ENCODE data around the gene ACP4.
"Not testable (repeated sequence)": the region's sequence is repeated elsewhere in the genome, so short reads cannot be mapped to it uniquely, and the experiment has no call there.

ACP4 gene

DNA sequence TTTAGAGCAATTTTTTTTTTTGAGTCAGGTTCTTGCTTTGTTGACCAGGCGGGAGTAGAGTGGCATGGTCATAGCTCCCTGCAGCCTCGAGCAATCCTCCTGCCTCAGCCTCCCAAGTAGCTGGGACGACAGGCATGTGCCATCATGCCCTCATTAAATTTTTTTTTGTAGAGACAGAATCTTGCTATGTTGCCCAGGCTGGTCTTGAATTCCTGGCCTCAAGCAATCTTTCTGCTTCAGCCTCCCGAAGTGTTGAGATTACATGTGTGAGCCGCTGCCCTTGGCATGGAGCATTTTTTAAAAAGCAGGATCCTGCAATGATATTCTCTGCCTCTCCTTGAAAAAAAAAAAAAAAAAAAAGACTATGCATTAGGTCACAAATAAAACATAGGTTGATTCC lies 14.1 kb upstream of the ACP4 start:
- DNase-seq (ENCODE audit: low read depth), result no peak

DNA sequence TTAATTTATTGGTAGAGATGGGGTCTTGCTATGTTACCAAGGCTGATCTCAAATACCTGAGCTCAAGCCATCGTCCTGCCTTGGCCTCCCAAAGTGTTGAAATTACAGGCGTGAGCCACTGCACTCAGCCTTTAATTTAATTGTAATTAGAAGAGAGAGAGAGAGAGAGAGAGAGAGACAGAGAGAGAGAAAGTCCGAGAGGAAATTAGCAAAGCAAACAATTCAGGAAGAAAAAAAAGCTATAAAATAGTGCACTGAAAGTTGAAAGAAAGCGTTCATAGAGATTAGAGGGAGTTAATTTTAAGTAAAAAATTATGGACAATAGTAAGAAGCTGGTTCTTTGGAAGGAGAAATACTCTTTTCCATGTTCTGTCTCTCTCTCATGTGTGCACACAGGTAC lies 13.0 kb upstream of the ACP4 start:
- no peak for DNase-seq (ENCODE audit: low read depth)

DNA sequence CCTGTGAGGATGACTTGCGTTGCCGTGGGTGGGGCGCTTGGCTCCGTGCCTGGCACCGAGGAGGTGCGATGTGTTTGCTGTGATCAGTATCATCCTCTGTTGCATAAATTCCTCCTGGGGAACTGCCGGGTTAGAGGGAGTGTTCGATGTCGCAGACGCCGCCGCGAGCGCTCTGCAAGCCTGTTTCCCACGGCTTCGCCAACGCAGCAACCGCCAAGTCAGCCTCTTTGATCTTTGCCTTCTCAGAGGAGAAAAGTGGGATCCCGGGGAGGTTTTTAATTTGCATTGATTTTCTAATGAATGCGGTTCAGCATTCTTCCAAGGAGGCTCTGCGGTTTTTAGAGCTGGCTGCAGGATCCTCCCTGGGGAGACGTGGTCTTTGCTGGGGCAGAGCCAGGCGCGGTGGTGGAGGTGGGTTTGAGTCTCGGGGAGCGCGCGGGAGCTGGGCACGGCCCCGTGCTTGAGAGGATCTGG lies 12.3 kb upstream of the ACP4 start:
- no peak for DNase-seq (ENCODE audit: low read depth)

- DNase-seq (ENCODE audit: low read depth), result no peak
Observed at GRCh38 chr19:50778906-50779430, 11.2 kb upstream of the ACP4 start.

DNA sequence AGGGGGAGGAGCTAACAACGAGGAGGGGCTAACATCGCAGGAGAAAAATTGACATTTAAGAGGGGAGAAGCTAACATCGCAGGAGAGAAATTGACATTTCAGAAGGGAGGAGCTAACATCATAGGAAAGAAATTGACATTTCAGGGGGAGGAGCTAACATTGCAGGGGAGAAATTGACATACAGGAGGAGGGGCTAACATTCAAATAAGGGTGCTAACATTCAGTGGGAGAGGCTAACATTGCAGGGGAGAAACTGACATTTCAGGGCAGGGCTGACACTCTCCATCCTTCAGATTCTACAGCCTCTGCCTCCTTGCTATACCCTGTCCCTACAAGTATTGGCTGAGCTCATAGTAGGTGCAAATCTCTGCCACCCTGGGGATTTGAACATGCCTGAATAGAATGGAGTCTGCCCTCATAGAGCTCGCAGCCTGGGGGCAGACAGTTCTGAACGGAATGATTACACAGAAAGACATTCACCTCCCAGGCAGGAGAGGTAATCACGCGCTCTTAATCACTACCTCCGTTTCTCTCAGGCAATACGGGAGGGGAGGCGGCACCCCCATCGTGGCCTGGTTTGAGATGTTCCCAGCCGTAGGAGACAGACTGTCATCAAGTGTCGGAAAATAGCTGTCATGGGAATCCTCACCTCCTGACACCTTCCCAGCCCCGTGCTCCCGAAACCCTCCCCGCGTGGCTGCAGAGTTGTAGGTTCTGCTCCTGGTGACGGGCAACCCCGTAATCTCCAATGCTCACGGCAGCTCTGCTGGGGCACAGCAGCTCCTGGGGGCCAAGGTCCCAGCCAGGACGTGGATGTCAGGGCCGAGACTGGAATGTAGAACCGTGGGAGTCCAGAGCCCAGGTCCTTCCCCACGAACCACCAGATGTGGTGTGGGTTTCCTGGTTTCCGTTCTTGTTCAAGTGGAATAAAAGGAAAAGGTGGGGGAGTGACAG lies 10.4 kb upstream of the ACP4 start:
- DNase-seq (ENCODE audit: low read depth), result no peak

DNA sequence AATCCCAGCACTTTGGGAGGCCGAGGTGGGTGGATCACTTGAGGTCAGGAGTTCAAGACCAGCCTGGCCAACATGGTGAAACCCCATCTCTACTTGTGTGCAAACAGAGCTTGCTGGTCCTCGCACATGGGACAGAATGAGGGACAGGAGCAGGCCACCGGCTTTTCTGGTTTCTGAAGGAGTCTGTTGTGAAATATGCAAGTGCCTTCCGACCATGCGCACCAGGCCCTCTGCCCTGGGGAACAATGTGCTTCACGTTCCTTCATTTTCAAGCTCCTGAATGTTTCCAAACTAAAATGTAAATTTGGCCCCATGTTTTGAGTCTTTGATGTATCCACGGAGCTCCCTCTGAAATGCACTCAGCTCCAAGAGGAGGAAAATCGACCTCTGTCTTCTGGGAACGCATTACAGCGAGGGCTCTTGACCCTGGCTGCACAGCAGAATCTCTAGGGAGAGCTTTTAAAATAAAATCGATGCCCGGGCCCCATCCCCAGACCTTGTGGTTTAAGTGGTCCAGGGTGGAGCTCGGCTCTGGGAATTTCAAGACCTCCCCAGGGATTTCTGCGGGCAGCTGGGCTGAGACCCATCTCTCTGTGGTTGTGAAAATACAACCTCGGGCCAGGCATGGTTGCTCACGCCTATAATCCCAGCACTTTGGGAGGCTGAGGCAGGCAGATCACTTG lies 9.3 kb upstream of the ACP4 start:
- no peak for DNase-seq (ENCODE audit: low read depth)

DNA sequence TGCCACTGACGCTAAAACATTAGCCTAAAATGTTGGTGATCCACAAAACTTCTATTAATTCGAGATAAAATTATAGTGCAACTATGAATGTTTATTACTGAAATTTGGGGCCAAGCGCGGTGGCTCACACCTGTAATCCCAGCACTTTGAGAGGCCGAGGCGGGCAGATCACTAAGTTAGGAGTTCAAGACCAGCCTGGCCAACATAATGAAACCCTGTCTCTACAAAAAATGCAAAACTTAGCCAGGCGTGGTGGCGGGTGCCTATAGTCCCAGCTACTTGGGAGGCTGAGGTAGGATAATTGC lies 6.4 kb upstream of the ACP4 start:
- not testable (repeated sequence) for DNase-seq (ENCODE audit: low read depth)

DNA sequence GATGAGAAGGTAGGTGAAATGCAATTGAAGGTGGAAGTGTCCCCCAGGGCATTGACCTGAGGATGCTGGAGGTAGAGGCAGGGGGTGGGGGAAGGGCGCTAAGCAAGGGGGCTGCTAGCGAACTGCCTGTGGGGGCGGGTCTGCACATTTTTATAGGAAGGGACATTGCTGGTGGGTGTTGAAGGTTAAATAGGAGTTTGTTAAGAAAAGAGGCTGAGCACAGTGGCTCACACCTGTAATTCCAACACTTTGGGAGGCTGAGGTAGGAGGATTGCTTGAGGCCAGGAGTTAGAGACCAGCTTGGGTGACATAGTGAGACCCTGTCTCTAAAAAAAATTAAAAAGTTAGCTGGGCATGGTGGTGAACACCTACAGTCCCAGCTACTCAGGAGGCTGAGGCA lies 5.5 kb upstream of the ACP4 start:
- DNase-seq (ENCODE audit: low read depth), result no peak

GRCh38 chr19:50785329-50785728 lies 4.9 kb upstream of the ACP4 start:
- DNase-seq (ENCODE audit: low read depth), result no peak

- DNase-seq (ENCODE audit: low read depth), result no peak
Observed at GRCh38 chr19:50790922-50791467, 780 bp downstream of the ACP4 start.

GRCh38 chr19:50791594-50792271 lies 1.5 kb downstream of the ACP4 start:
- DNase-seq (ENCODE audit: low read depth), result no peak

- DNase-seq (ENCODE audit: low read depth), result no peak
Observed at GRCh38 chr19:50792272-50793250, 2.3 kb downstream of the ACP4 start.

DNA sequence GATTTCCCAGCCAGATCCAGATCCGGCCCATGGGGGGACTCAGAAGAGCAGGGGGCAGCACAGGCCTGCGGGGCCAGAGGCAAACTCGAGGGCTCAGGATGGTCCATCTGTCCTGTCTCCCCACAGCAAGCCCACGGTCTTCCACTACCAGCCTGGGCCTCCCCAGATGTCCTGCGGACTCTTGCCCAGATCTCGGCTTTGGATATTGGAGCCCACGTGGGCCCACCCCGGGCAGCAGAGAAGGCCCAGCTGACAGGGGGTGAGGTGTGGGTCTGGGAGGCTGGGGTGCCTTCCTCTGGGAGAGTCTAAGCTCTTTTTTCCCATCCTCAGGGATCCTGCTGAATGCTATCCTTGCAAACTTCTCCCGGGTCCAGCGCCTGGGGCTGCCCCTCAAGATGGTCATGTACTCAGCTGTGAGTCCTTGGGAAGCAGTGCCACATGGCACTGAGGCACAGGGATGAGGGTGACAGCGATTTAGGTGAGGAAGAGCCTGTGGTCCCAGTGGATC lies 3.4 kb downstream of the ACP4 start:
- DNase-seq (ENCODE audit: low read depth), result no peak

DNA sequence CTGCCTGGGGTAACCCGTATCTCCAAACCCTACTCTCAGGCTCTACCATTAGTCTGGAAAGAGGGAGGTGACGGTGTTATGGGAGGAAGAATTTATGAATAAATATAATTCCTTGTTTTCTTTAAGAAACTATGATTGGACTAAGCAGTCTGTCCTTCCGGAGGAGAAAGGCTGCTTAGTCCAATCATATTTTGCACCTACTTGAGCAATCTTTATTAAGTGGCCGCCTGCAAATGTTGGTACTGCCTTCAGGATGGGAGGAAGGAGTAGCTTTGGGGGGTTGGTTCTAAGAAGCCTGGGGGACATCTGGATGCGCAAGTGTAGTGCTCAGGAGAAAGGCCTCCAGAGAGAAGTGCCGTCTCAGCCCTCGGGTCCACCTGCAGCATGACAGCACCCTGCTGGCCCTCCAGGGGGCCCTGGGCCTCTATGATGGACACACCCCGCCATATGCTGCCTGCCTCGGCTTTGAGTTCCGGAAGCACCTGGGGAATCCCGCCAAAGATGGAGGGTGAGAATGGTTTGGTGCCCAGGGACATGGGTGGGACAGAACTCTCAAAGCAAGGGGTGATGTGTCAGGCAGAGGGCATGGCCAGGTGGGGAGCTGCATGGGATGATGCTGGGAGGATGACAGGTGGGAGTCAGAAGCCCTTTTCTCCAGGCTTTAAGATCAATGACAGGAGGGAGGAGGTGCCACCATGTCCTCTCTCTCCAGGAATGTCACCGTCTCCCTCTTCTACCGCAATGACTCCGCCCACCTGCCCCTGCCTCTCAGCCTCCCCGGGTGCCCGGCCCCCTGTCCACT lies 4.1 kb downstream of the ACP4 start:
- no peak for DNase-seq (ENCODE audit: low read depth)

DNA sequence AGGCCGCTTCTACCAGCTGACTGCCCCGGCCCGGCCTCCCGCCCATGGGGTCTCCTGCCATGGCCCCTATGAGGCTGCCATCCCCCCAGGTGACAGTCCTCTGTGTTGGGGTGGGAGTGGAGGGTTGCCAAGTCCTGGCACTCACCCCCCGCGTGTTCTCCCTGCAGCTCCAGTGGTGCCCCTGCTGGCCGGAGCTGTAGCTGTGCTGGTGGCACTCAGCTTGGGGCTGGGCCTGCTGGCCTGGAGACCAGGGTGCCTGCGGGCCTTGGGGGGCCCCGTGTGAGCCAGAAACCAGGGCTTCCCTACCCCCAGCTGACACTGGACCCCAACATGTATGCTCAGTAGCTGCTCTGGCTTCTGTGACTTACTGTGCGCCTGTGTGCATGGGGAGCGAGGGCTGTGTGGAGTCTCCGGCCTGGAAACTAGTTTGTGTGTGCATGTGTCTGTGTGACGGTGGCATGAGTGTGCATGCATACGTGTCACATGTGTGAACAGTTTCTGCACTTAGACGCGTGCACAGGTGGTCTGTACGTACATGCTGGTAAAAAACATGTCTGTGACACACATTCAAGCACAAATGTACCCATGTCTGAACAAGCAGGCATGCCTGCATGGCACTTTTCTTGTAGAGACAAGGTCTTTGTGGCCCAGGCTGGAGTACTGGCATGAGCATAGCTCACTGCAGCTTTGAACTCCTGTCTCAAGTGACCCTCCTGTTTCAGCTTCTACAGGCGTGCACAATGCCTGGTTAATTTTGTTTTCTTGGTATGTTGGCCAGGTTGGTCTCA lies 4.9 kb downstream of the ACP4 start:
- DNase-seq (ENCODE audit: low read depth), result no peak

DNA sequence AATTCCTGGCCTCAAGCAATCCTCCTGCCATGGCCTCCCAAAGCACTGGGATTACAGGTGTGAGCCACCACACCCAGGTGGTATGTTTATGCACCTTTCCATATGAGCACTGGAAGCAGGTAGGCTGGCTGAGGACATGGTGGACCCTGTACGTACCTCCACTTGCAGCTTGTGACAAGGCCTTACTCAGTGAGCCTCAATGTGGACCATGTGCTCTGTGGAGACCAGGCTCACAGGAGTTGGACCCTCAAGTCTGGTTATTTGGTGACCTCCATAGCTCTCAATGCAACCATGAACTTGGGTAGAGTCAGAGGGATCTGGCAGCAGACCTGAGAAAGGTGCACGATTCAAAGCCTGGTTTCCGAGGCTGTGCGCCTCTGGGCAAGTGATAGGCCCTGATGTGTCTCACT lies 5.5 kb downstream of the ACP4 start:
- no peak for DNase-seq (ENCODE audit: low read depth)

GRCh38 chr19:50796128-50796633 lies 6.0 kb downstream of the ACP4 start:
- DNase-seq (ENCODE audit: low read depth), result no peak

DNA sequence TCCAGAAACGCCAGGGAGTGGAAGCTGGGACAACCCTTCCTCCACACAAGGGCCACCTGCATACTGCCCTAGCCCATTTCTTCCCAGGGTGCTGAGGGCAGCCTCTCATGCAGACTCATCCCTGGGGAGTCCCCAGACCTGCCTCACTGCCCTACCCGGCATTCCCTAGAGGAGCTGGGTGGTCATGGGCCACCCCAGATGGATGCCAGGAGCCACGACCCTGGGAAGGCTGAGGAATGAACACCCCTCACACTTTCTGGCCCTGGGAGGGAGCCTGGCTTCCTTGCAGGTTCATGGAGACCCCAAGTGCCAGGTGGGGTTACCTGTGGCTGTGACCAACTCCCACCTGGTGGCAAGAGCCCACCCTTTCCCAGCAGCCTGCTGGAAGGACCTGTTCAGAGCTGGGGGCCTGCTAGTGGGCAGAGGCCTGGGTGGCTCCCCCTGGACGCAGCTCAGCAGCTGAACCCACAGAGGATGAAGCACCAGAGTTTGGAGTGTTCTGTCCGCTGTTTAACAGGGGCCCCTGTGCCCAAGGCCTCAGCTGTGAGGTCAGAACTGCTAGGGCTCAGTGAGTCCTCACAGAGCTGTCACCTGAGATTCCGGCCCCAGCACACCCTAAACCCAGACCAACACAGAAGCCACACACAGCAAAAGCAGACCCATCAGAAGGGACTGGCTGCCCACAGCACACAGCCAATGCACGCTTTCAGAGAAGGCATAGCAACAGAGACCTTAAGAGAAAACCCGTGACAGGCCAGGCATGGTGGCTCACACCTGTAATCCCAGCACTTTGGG lies 6.6 kb downstream of the ACP4 start:
- no peak for DNase-seq (ENCODE audit: low read depth)

Data from stimulated activated CD8-positive, alpha-beta memory T cell treated with anti-CD3 and anti-CD28 coated beads, Interleukin-4, amount 100 ng/mL, for 24 hours (primary cell).